Prostate gland (tissue), 2 donors: ENCODE data around the gene MAP2K1.
"Not testable (repeated sequence)": the region's sequence is repeated elsewhere in the genome, so short reads cannot be mapped to it uniquely, and the experiment has no call there.

ENCODE experiments used
- CTCF ChIP-seq, 4 experiments: fragments of 200-600 bp in 2 of 4; fragments of 450-650 bp in 2 of 4; sonication (generic) in 2 of 4; IDR thresholded peaks; 1 replicate in 3 of 4; 2 replicates in 1 of 4; pipeline ENCODE4 v1.5.1; 2016 to 2019; ENCODE audit warnings: antibody characterized with exemption in 4 of 4, mild to moderate bottlenecking in 2 of 4, moderate library complexity in 2 of 4
- POLR2A ChIP-seq: fragments of 450-650 bp; IDR thresholded peaks from one replicate; pipeline ENCODE4 v1.6.1; 2016; ENCODE audit warnings: antibody characterized with exemption, mild to moderate bottlenecking

- not testable (repeated sequence) for TF ChIP-seq CTCF (IDR thresholded peaks at IDR 0.05); POLR2A
Observed at GRCh38 chr15:66465294-66465693, 78.6 kb downstream of the MAP2K1 start.
